HEK293 (cell line): ENCODE data around the gene BTRC.
A peak's percentile ranks its signal among the peaks of the same experiment; 100 is the strongest.

Experiments used
- CTCF ChIA-PET: fragments of 350-600 bp; formaldehyde crosslinking; extraction: SDS; loops from one replicate; lab custom pipeline; 2021; ENCODE audit warnings: antibody characterized with exemption; lab: Yijun Ruan, JAX
- POLR2A ChIA-PET: fragments of 300-600 bp; formaldehyde crosslinking; extraction: SDS; loops from one replicate; lab custom pipeline; 2020; ENCODE audit warnings: antibody characterized with exemption, inconsistent platforms; lab: Yijun Ruan, JAX
- H3K27ac ChIP-seq: fragments of 200-500 bp; sonication (Bioruptor generic); 2 replicates; pipeline ENCODE4 v1.5.1; 2014; ENCODE audit warnings: low read depth, low read length, control low read depth, inconsistent platforms; ENCODE audit errors: extremely low read depth
- H3K36me3 ChIP-seq, 2 experiments: fragments of 200-500 bp in 1 of 2; sonication (Bioruptor generic) in 1 of 2; 1 replicate in 1 of 2; 2 replicates in 1 of 2; pipeline ENCODE4 v1.5.1; 2014 to 2017; ENCODE audit warnings: inconsistent platforms in 2 of 2, low read length in 2 of 2; ENCODE audit not compliant: control insufficient read depth in 2 of 2, insufficient read depth in 1 of 2
- H3K4me1 ChIP-seq: fragments of 200-500 bp; sonication (Bioruptor generic); 2 replicates; pipeline ENCODE4 v1.5.1; 2014; ENCODE audit warnings: mild to moderate bottlenecking, low read length, inconsistent platforms; ENCODE audit not compliant: control insufficient read depth, insufficient read depth
- H3K4me3 ChIP-seq: 2 replicates; pipeline ENCODE4 v1.5.1; 2011; ENCODE audit warnings: low read depth, mild to moderate bottlenecking, control low read depth, low read length, moderate library complexity
- H3K9me3 ChIP-seq: fragments of 200-500 bp; sonication (Bioruptor generic); 2 replicates; pipeline ENCODE4 v1.5.1; 2014; ENCODE audit warnings: low read depth, low read length, inconsistent platforms; ENCODE audit not compliant: control insufficient read depth, insufficient read depth
- HOXA7 ChIP-seq: sonication (generic); formaldehyde crosslinking; IDR thresholded peaks from 2 replicates; pipeline ENCODE4 v1.8.1; 2022; ENCODE audit warnings: missing genetic modification reagents, borderline replicate concordance
- HOXC10 ChIP-seq: sonication (generic); formaldehyde crosslinking; IDR thresholded peaks from 2 replicates; pipeline ENCODE4 v1.8.1; 2023; ENCODE audit warnings: mild to moderate bottlenecking, missing genetic modification reagents
- KLF7 ChIP-seq: fragments of 450-650 bp; formaldehyde crosslinking; IDR thresholded peaks from 2 replicates; pipeline ENCODE4 v1.5.1; 2016; ENCODE audit warnings: missing biosample characterization, missing genetic modification characterization, borderline replicate concordance
- KLF8 ChIP-seq: fragments of 450-650 bp; formaldehyde crosslinking; IDR thresholded peaks from 2 replicates; pipeline ENCODE4 v1.5.1; 2016; ENCODE audit warnings: missing biosample characterization, missing genetic modification characterization
- SCRT2 ChIP-seq: fragments of 450-650 bp; formaldehyde crosslinking; IDR thresholded peaks from 2 replicates; pipeline ENCODE4 v1.5.1; 2016; ENCODE audit warnings: missing biosample characterization, missing genetic modification characterization
- SETDB1 ChIP-seq: IDR thresholded peaks from one replicate; pipeline ENCODE4 v1.6.1; 2017; ENCODE audit warnings: mild to moderate bottlenecking, low read length, moderate library complexity, mixed read lengths; ENCODE audit not compliant: insufficient read length
- SP3 ChIP-seq: fragments of 450-650 bp; formaldehyde crosslinking; IDR thresholded peaks from 2 replicates; pipeline ENCODE4 v1.5.1; 2016; ENCODE audit warnings: missing biosample characterization, missing genetic modification characterization
- SP7 ChIP-seq: fragments of 450-650 bp; formaldehyde crosslinking; IDR thresholded peaks from 2 replicates; pipeline ENCODE4 v1.5.1; 2016; ENCODE audit warnings: missing biosample characterization, missing genetic modification characterization
- ZBTB48 ChIP-seq: fragments of 450-650 bp; formaldehyde crosslinking; IDR thresholded peaks from 2 replicates; pipeline ENCODE4 v1.5.1; 2016; ENCODE audit warnings: missing biosample characterization, missing genetic modification characterization
- ZFP37 ChIP-seq: fragments of 450-650 bp; formaldehyde crosslinking; IDR thresholded peaks from 2 replicates; pipeline ENCODE4 v1.5.1; 2016; ENCODE audit warnings: missing biosample characterization, missing genetic modification characterization
- ZFP69B ChIP-seq: fragments of 450-650 bp; formaldehyde crosslinking; IDR thresholded peaks from 2 replicates; pipeline ENCODE4 v1.5.1; 2016; ENCODE audit warnings: missing biosample characterization, missing genetic modification characterization
- ZNF19 ChIP-seq: fragments of 450-650 bp; formaldehyde crosslinking; IDR thresholded peaks from 2 replicates; pipeline ENCODE4; 2016; ENCODE audit warnings: missing biosample characterization, missing genetic modification characterization, low read depth
- ZNF2 ChIP-seq: fragments of 450-650 bp; formaldehyde crosslinking; IDR thresholded peaks from 2 replicates; pipeline ENCODE4 v1.5.1; 2016; ENCODE audit warnings: missing biosample characterization, missing genetic modification characterization
- ZNF24 ChIP-seq: fragments of 450-650 bp; formaldehyde crosslinking; IDR thresholded peaks from 2 replicates; pipeline ENCODE4 v1.5.1; 2016; ENCODE audit warnings: missing biosample characterization, missing genetic modification characterization
- ZNF366 ChIP-seq: fragments of 450-650 bp; formaldehyde crosslinking; conservative IDR thresholded peaks from 2 replicates; pipeline ENCODE4 v1.5.1; 2016; ENCODE audit warnings: missing biosample characterization, missing genetic modification characterization
- ZNF391 ChIP-seq: fragments of 450-650 bp; formaldehyde crosslinking; IDR thresholded peaks from 2 replicates; pipeline ENCODE4 v1.5.1; 2016; ENCODE audit warnings: low read depth, missing biosample characterization, missing genetic modification characterization, borderline replicate concordance
- ZNF433 ChIP-seq: fragments of 450-650 bp; formaldehyde crosslinking; IDR thresholded peaks from 2 replicates; pipeline ENCODE4 v1.5.1; 2016; ENCODE audit warnings: missing biosample characterization, missing genetic modification characterization, low read depth
- ZNF629 ChIP-seq: fragments of 450-650 bp; formaldehyde crosslinking; IDR thresholded peaks from 2 replicates; pipeline ENCODE4 v1.5.1; 2017; ENCODE audit warnings: missing biosample characterization, missing genetic modification characterization
- ZNF701 ChIP-seq: fragments of 450-650 bp; formaldehyde crosslinking; IDR thresholded peaks from 2 replicates; pipeline ENCODE4 v1.5.1; 2016; ENCODE audit warnings: missing biosample characterization, missing genetic modification characterization
- ZNF768 ChIP-seq: fragments of 450-650 bp; formaldehyde crosslinking; IDR thresholded peaks from 2 replicates; pipeline ENCODE4 v1.5.1; 2018; ENCODE audit warnings: missing biosample characterization, mild to moderate bottlenecking, missing genetic modification characterization
- ZNF837 ChIP-seq: fragments of 450-650 bp; formaldehyde crosslinking; IDR thresholded peaks from 2 replicates; pipeline ENCODE4 v1.5.1; 2016; ENCODE audit warnings: missing biosample characterization, missing genetic modification characterization
- ZXDB ChIP-seq: fragments of 450-650 bp; formaldehyde crosslinking; IDR thresholded peaks from 2 replicates; pipeline ENCODE4 v1.5.1; 2016; ENCODE audit warnings: missing biosample characterization, missing genetic modification characterization
- TF ChIP-seq, protein P1 (sequence below): fragments of 450-650 bp; formaldehyde crosslinking; IDR thresholded peaks from 2 replicates; pipeline ENCODE4 v1.5.1; 2017; ENCODE audit warnings: missing biosample characterization, missing genetic modification characterization
- TF ChIP-seq, protein P2 (sequence below): fragments of 450-650 bp; formaldehyde crosslinking; IDR thresholded peaks from 2 replicates; pipeline ENCODE4 v1.5.1; 2016; ENCODE audit warnings: missing biosample characterization, missing genetic modification characterization
- TF ChIP-seq, protein P3 (sequence below): fragments of 450-650 bp; formaldehyde crosslinking; IDR thresholded peaks from 2 replicates; pipeline ENCODE4 v1.5.1; 2017; ENCODE audit warnings: missing biosample characterization, missing genetic modification characterization
- TF ChIP-seq, protein P4 (sequence below): fragments of 450-650 bp; formaldehyde crosslinking; IDR thresholded peaks from 2 replicates; pipeline ENCODE4 v1.5.1; 2016; ENCODE audit warnings: missing biosample characterization, missing genetic modification characterization
- TF ChIP-seq, protein P5 (sequence below): fragments of 450-650 bp; formaldehyde crosslinking; IDR thresholded peaks from 2 replicates; pipeline ENCODE4 v1.5.1; 2016; ENCODE audit warnings: missing biosample characterization, missing genetic modification characterization, borderline replicate concordance

The BTRC gene

DNA sequence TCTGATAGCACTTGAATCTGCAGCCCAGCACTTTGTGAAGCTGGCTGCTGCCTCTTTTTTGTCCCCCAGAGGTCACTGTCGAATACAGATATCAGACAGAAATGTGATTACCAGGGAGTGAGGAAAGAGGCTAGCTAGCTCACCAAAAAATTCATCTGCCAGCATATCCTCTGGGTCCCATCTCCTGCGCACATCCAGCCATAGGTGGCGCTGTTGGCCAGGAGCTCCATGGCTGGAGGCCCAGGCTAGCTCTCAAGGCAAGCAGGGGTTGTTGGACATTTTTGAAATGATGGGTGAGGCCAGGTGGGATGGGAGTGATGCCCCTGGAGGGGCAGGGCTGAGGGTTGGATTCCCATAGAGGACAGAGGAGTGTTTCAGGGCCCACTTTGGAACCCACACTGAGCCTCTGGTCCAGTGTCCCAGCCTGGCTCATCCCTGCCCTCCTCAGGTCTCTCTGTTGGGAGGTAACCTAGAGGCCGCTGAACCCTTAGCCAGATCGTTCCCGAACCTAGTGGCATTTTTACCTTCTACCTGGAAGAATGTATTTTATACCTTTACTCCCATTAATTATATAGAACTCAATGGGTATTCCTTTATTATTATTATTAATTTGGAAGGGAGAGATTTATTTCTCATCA lies 248.9 kb downstream of the BTRC start:
- H3K4me1 ChIP-seq = no peaks in the 10 kb centered on the region
- no peaks in the 10 kb centered on the region for H3K9me3 ChIP-seq
- POLR2A ChIA-PET = interaction anchor here (1.4 kb wide), 1 partner anchor 178 kb away, joined by 11 read pairs; no protein-coding TSS in a partner anchor
- CTCF ChIA-PET = interaction anchor here (0.6 to 12.8 kb wide), 49 partner anchors 9 to 558 kb away, joined by 3 to 203 read pairs (median 4); partner anchors contain the start of genes LBX1 and NPM3
- H3K4me3 ChIP-seq = no peak overlapping the region
- peaks cover 4 to 30% of the 10 kb centered on the region in 2 experiments; a peak in 2 of 3 replicates for H3K36me3 ChIP-seq
- H3K27ac ChIP-seq = no peak overlapping the region
- TF ChIP-seq ZNF629 = 0 out of 2 replicates have a peak, but pooled peaks have one; percentile 14
- TF ChIP-seq ZNF24 (tag by site-specific recombination) = no peak
- peak; percentile 18; the same call in 1 of the 2 replicates for TF ChIP-seq SP3 (tag by site-specific recombination)
- TF ChIP-seq, protein P1, sequence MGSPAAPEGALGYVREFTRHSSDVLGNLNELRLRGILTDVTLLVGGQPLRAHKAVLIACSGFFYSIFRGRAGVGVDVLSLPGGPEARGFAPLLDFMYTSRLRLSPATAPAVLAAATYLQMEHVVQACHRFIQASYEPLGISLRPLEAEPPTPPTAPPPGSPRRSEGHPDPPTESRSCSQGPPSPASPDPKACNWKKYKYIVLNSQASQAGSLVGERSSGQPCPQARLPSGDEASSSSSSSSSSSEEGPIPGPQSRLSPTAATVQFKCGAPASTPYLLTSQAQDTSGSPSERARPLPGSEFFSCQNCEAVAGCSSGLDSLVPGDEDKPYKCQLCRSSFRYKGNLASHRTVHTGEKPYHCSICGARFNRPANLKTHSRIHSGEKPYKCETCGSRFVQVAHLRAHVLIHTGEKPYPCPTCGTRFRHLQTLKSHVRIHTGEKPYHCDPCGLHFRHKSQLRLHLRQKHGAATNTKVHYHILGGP (tag by site-specific recombination) = no peak
- TF ChIP-seq ZNF837 (tag by site-specific recombination) = no peak
- TF ChIP-seq ZNF701 (tag by site-specific recombination) = no peak
- no peak for TF ChIP-seq ZNF19 (tag by site-specific recombination)
- no peak for TF ChIP-seq ZNF433
- 0 out of 2 replicates have a peak, but pooled peaks have one; percentile 27 for TF ChIP-seq ZNF391 (tag by site-specific recombination)
- TF ChIP-seq, protein P2, sequence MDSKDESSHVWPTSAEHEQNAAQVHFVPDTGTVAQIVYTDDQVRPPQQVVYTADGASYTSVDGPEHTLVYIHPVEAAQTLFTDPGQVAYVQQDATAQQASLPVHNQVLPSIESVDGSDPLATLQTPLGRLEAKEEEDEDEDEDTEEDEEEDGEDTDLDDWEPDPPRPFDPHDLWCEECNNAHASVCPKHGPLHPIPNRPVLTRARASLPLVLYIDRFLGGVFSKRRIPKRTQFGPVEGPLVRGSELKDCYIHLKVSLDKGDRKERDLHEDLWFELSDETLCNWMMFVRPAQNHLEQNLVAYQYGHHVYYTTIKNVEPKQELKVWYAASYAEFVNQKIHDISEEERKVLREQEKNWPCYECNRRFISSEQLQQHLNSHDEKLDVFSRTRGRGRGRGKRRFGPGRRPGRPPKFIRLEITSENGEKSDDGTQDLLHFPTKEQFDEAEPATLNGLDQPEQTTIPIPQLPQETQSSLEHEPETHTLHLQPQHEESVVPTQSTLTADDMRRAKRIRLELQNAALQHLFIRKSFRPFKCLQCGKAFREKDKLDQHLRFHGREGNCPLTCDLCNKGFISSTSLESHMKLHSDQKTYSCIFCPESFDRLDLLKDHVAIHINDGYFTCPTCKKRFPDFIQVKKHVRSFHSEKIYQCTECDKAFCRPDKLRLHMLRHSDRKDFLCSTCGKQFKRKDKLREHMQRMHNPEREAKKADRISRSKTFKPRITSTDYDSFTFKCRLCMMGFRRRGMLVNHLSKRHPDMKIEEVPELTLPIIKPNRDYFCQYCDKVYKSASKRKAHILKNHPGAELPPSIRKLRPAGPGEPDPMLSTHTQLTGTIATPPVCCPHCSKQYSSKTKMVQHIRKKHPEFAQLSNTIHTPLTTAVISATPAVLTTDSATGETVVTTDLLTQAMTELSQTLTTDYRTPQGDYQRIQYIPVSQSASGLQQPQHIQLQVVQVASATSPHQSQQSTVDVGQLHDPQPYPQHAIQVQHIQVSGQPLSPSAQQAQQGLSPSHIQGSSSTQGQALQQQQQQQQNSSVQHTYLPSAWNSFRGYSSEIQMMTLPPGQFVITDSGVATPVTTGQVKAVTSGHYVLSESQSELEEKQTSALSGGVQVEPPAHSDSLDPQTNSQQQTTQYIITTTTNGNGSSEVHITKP (tag by site-specific recombination) = 0 out of 2 replicates have a peak, but pooled peaks have one; percentile 30
- no peak for TF ChIP-seq ZNF768 (tag by site-specific recombination)
- TF ChIP-seq, protein P3, sequence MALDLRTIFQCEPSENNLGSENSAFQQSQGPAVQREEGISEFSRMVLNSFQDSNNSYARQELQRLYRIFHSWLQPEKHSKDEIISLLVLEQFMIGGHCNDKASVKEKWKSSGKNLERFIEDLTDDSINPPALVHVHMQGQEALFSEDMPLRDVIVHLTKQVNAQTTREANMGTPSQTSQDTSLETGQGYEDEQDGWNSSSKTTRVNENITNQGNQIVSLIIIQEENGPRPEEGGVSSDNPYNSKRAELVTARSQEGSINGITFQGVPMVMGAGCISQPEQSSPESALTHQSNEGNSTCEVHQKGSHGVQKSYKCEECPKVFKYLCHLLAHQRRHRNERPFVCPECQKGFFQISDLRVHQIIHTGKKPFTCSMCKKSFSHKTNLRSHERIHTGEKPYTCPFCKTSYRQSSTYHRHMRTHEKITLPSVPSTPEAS (tag by site-specific recombination) = no peak
- no peak for TF ChIP-seq SCRT2 (tag by site-specific recombination)
- peak; percentile 59 for TF ChIP-seq ZBTB48
- peak; percentile 100 for TF ChIP-seq ZNF2 (tag by site-specific recombination)
- TF ChIP-seq SP7 (tag by site-specific recombination) = 0 out of 2 replicates have a peak, but pooled peaks have one; percentile 22
- peak; percentile 67; the same call in 1 of the 2 replicates for TF ChIP-seq ZXDB (tag by site-specific recombination)
- TF ChIP-seq HOXA7 (CRISPR knock-in tag) = no peak
- TF ChIP-seq ZNF366 = no peak
- TF ChIP-seq KLF7 (tag by site-specific recombination) = no peak
- 0 out of 2 replicates have a peak, but pooled peaks have one; percentile 64 for TF ChIP-seq ZFP37 (tag by site-specific recombination)
- TF ChIP-seq ZFP69B (tag by site-specific recombination) = peak; percentile 91
- no peak for TF ChIP-seq SETDB1
- peak; percentile 41; the same call in 1 of the 2 replicates for TF ChIP-seq KLF8 (tag by site-specific recombination)
- TF ChIP-seq, protein P4, sequence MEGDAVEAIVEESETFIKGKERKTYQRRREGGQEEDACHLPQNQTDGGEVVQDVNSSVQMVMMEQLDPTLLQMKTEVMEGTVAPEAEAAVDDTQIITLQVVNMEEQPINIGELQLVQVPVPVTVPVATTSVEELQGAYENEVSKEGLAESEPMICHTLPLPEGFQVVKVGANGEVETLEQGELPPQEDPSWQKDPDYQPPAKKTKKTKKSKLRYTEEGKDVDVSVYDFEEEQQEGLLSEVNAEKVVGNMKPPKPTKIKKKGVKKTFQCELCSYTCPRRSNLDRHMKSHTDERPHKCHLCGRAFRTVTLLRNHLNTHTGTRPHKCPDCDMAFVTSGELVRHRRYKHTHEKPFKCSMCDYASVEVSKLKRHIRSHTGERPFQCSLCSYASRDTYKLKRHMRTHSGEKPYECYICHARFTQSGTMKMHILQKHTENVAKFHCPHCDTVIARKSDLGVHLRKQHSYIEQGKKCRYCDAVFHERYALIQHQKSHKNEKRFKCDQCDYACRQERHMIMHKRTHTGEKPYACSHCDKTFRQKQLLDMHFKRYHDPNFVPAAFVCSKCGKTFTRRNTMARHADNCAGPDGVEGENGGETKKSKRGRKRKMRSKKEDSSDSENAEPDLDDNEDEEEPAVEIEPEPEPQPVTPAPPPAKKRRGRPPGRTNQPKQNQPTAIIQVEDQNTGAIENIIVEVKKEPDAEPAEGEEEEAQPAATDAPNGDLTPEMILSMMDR (tag by site-specific recombination) = peak; percentile 98
- TF ChIP-seq HOXC10 (CRISPR knock-in tag) = no peak
- TF ChIP-seq, protein P5, sequence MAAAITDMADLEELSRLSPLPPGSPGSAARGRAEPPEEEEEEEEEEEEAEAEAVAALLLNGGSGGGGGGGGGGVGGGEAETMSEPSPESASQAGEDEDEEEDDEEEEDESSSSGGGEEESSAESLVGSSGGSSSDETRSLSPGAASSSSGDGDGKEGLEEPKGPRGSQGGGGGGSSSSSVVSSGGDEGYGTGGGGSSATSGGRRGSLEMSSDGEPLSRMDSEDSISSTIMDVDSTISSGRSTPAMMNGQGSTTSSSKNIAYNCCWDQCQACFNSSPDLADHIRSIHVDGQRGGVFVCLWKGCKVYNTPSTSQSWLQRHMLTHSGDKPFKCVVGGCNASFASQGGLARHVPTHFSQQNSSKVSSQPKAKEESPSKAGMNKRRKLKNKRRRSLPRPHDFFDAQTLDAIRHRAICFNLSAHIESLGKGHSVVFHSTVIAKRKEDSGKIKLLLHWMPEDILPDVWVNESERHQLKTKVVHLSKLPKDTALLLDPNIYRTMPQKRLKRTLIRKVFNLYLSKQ (tag by site-specific recombination) = no peak
